ENCODE results near the gene ETV1. TPM values are rescaled to one million over a fixed set of nuclear protein-coding genes. Genes with fewer than 3 reads are reported as not detected.

ETV1 gene
- total RNA-seq, 3 donors from 2014 or later = 3.2 to 10.1 (median 5.6) TPM

- H3K36me3 ChIP-seq = no peaks in the 10 kb centered on the region
- no peak for TF ChIP-seq POLR2A (IDR thresholded peaks at IDR 0.05)
- TF ChIP-seq CTCF (IDR thresholded peaks at IDR 0.05) = no peak
- no peak for TF ChIP-seq POLR2AphosphoS5 (IDR thresholded peaks at IDR 0.05)
- H3K9me3 ChIP-seq = no peaks in the 10 kb centered on the region
- intact Hi-C loops (cut with DNase I; ENCODE audit: low total_unique reads) = no loop called here
- no peaks in the 10 kb centered on the region for H3K4me1 ChIP-seq
- no peak for DNase-seq (ENCODE audit: low spot score in 2 of 2)
- no peak overlapping the region for H3K27ac ChIP-seq
- no peak overlapping the region for H3K4me3 ChIP-seq
- H3K27me3 ChIP-seq = no peaks in the 10 kb centered on the region
Observed at GRCh38 chr7:14020339-14020900, 31.0 kb upstream of the ETV1 start.

DNA sequence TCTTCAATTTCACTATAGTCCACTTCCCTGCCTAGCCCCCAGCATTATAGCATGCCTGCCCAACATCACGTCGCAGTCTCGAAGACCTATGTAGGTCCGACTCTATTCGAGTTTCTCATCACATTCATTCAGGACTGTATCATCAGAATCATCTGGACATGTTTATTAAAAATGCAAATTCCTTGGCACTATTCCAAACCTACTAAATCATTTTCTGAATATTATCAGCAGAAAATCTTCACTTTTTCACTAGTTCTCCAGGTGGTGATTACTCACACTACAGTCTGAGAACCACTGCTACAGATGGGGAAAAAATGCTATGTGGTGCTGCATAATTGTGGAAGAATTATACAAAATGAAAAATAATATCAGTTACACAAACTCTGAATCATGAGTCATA, 29.3 kb upstream of the ETV1 start:
- Histone ChIP-seq H3K36me3 (no peaks in the 10 kb centered on the region), H3K27ac (no peak overlapping the region), H3K9me3 (no peaks in the 10 kb centered on the region), H3K4me1 (no peaks in the 10 kb centered on the region), H3K27me3 (no peaks in the 10 kb centered on the region), H3K4me3 (no peak overlapping the region)
- no peak for DNase-seq (ENCODE audit: low spot score in 2 of 2)
- TF ChIP-seq CTCF (IDR thresholded peaks at IDR 0.05) (no peak), POLR2A (IDR thresholded peaks at IDR 0.05) (no peak), POLR2AphosphoS5 (IDR thresholded peaks at IDR 0.05) (no peak)
- intact Hi-C loops (cut with DNase I; ENCODE audit: low total_unique reads) = no loop called here

- Histone ChIP-seq H3K4me3 (no peak overlapping the region), H3K27me3 (no peaks in the 10 kb centered on the region), H3K4me1 (no peaks in the 10 kb centered on the region), H3K36me3 (no peaks in the 10 kb centered on the region), H3K27ac (no peak overlapping the region), H3K9me3 (no peaks in the 10 kb centered on the region)
- intact Hi-C loops (cut with DNase I; ENCODE audit: low total_unique reads) = no loop called here
- no peak for DNase-seq (ENCODE audit: low spot score in 2 of 2)
- TF ChIP-seq POLR2AphosphoS5 (IDR thresholded peaks at IDR 0.05) (no peak), POLR2A (IDR thresholded peaks at IDR 0.05) (no peak), CTCF (IDR thresholded peaks at IDR 0.05) (no peak)
Observed at GRCh38 chr7:14016950-14017349, 27.5 kb upstream of the ETV1 start.

GRCh38 chr7:14013898-14014297, 24.4 kb upstream of the ETV1 start:
- Histone ChIP-seq H3K36me3 (no peaks in the 10 kb centered on the region), H3K4me1 (no peaks in the 10 kb centered on the region), H3K27me3 (no peaks in the 10 kb centered on the region), H3K4me3 (no peak overlapping the region), H3K27ac (no peak overlapping the region), H3K9me3 (no peaks in the 10 kb centered on the region)
- no peak for DNase-seq (ENCODE audit: low spot score in 2 of 2)
- intact Hi-C loops (cut with DNase I; ENCODE audit: low total_unique reads) = no loop called here
- no peak for TF ChIP-seq POLR2AphosphoS5 (IDR thresholded peaks at IDR 0.05)
- no peak for TF ChIP-seq CTCF (IDR thresholded peaks at IDR 0.05)
- TF ChIP-seq POLR2A (IDR thresholded peaks at IDR 0.05) = no peak

GRCh38 chr7:14009453-14010418, 20.3 kb upstream of the ETV1 start:
- no peak for DNase-seq (ENCODE audit: low spot score in 2 of 2)
- no peaks in the 10 kb centered on the region for H3K27me3 ChIP-seq
- intact Hi-C loops (cut with DNase I; ENCODE audit: low total_unique reads) = no loop called here
- H3K9me3 ChIP-seq = no peaks in the 10 kb centered on the region
- TF ChIP-seq CTCF (IDR thresholded peaks at IDR 0.05) (no peak), POLR2AphosphoS5 (IDR thresholded peaks at IDR 0.05) (no peak), POLR2A (IDR thresholded peaks at IDR 0.05) (no peak)
- H3K36me3 ChIP-seq = no peaks in the 10 kb centered on the region
- H3K4me3 ChIP-seq = no peak overlapping the region
- no peaks in the 10 kb centered on the region for H3K4me1 ChIP-seq
- no peak overlapping the region for H3K27ac ChIP-seq

Data from breast epithelium (tissue), 4 donors.